Skin epidermis (tissue), 12 donors: Measurements from ENCODE around the gene RANBP17.
A peak's percentile ranks its signal among the peaks of the same experiment; 100 is the strongest.

ENCODE experiments used
- H3K27ac ChIP-seq, 21 experiments: fragments of 200-600 bp; sonication (generic) in 11 of 21; one replicate each; pipeline ENCODE4 v1.5.0; 2020; ENCODE audit warnings: mild to moderate bottlenecking in 3 of 21, inconsistent platforms in 2 of 21, moderate library complexity in 2 of 21
- H3K4me3 ChIP-seq, 7 experiments: fragments of 200-600 bp; sonication (generic) in 2 of 7; one replicate each; pipeline ENCODE4 v1.5.0; 2020; ENCODE audit warnings: inconsistent platforms in 2 of 7, mild to moderate bottlenecking in 2 of 7, moderate library complexity in 1 of 7

RANBP17 gene

GRCh38 chr5:171323806-171324632, 462.2 kb downstream of the RANBP17 start:
- H3K27ac ChIP-seq = no peak overlapping the region

GRCh38 chr5:171330021-171330420, 468.2 kb downstream of the RANBP17 start:
- Histone ChIP-seq H3K27ac (no peak overlapping the region), H3K4me3 (no peak overlapping the region)

More at GRCh38 chr5:171323806-171324632, 462.2 kb downstream of the RANBP17 start:
- H3K4me3 ChIP-seq = no peak overlapping the region

GRCh38 chr5:171335616-171336015, 473.8 kb downstream of the RANBP17 start:
- no peak overlapping the region for H3K4me3 ChIP-seq
- H3K27ac ChIP-seq = no peak overlapping the region

GRCh38 chr5:171336521-171337209, 474.8 kb downstream of the RANBP17 start:
- H3K27ac ChIP-seq = no peak overlapping the region

GRCh38 chr5:171337210-171337569, 475.4 kb downstream of the RANBP17 start:
- H3K27ac ChIP-seq = no peak overlapping the region
- H3K4me3 ChIP-seq = peak overlapping the region in 3 of 7 experiments; percentile 14 to 30 (median 22)

More at GRCh38 chr5:171336521-171337209, 474.8 kb downstream of the RANBP17 start:
- H3K4me3 ChIP-seq = peak overlapping the region in 4 of 7 experiments; percentile 10 to 30 (median 18)

- H3K4me3 ChIP-seq = no peak overlapping the region
- no peak overlapping the region for H3K27ac ChIP-seq
These were observed 478.2 kb downstream of the RANBP17 start for GRCh38 chr5:171340042-171340441.

GRCh38 chr5:171340491-171340890, 478.7 kb downstream of the RANBP17 start:
- Histone ChIP-seq H3K4me3 (no peak overlapping the region), H3K27ac (no peak overlapping the region)

GRCh38 chr5:171342362-171343111, 480.7 kb downstream of the RANBP17 start:
- H3K27ac ChIP-seq = no peak overlapping the region
- H3K4me3 ChIP-seq = no peak overlapping the region

- no peak overlapping the region for H3K4me3 ChIP-seq
- H3K27ac ChIP-seq = no peak overlapping the region
These were observed 483.3 kb downstream of the RANBP17 start for GRCh38 chr5:171344936-171345608.
